ENCODE data around the gene DPP6.

- TF ChIP-seq CTCF (IDR thresholded peaks at IDR 0.05 in 4 of 5, conservative IDR thresholded peaks at IDR 0.05 in 1 of 5): no peak
- no peak for TF ChIP-seq POLR2A (IDR thresholded peaks at IDR 0.05)
These were observed 801.0 kb downstream of the DPP6 start for GRCh38 chr7:154853063-154853726.
